SK-N-SH (cell line): ENCODE data around the gene MEF2C.

Experiments used
- CHD2 ChIP-seq: fragments of 150-350 bp; IDR thresholded peaks from 2 replicates; pipeline ENCODE4 v1.6.1; 2018; ENCODE audit warnings: low read length; ENCODE audit not compliant: partially characterized antibody
- ELF1 ChIP-seq: IDR thresholded peaks from 2 replicates; pipeline ENCODE4 v1.4.0; 2012
- EP300 ChIP-seq, 2 experiments: IDR thresholded peaks; 2 replicates each; pipeline versions ENCODE4 v1.4.0 to v1.6.1; 2012; ENCODE audit warnings: borderline replicate concordance in 1 of 2, low read depth in 1 of 2, low read length in 1 of 2
- EZH2phosphoT487 ChIP-seq: fragments of 200-600 bp; sonication (generic); IDR thresholded peaks from 2 replicates; pipeline ENCODE4 v1.6.1; 2017; ENCODE audit warnings: low read depth, mixed run types, mild to moderate bottlenecking, antibody characterized with exemption, moderate library complexity, borderline replicate concordance
- GABPA ChIP-seq: IDR thresholded peaks from 2 replicates; pipeline ENCODE4 v1.4.0; 2012; ENCODE audit warnings: low read depth, mild to moderate bottlenecking
- JUND ChIP-seq: IDR thresholded peaks from 2 replicates; pipeline ENCODE4 v1.4.0; 2012
- MAX ChIP-seq: IDR thresholded peaks from 2 replicates; pipeline ENCODE4 v1.4.0; 2012; ENCODE audit warnings: low read depth
- NRF1 ChIP-seq: IDR thresholded peaks from 2 replicates; pipeline ENCODE4 v1.6.1; 2012; ENCODE audit warnings: low read depth, mild to moderate bottlenecking, low read length
- POLR2AphosphoS5 ChIP-seq: IDR thresholded peaks from 2 replicates; pipeline ENCODE4 v1.6.1; 2012; ENCODE audit warnings: low read depth, low read length
- RAD21 ChIP-seq: IDR thresholded peaks from 2 replicates; pipeline ENCODE4 v1.6.1; 2012; ENCODE audit warnings: mild to moderate bottlenecking, low read length
- RFX5 ChIP-seq: IDR thresholded peaks from 2 replicates; pipeline ENCODE4 v1.6.1; 2012; ENCODE audit warnings: mild to moderate bottlenecking, improper control_type of control experiment, low read length
- TAF1 ChIP-seq: IDR thresholded peaks from 2 replicates; pipeline ENCODE4 v1.6.1; 2012; ENCODE audit warnings: low read depth, mild to moderate bottlenecking, low read length, moderate library complexity, borderline replicate concordance
- USF2 ChIP-seq: fragments of 150-350 bp; IDR thresholded peaks from 2 replicates; pipeline ENCODE4 v1.6.1; 2017; ENCODE audit warnings: antibody characterized with exemption, low read length, low read depth, borderline replicate concordance
- TF ChIP-seq, protein P1 (sequence below): fragments of 200-600 bp; sonication (generic); IDR thresholded peaks from 2 replicates; pipeline ENCODE4 v1.6.1; 2017; ENCODE audit warnings: antibody characterized with exemption, mild to moderate bottlenecking, moderate library complexity

GRCh38 chr5:88740604-88741185, 142.3 kb downstream of the MEF2C start:
- TF ChIP-seq EP300 (IDR thresholded peaks at IDR 0.05; ENCODE audit: borderline replicate concordance in 1 of 2, low read depth in 1 of 2, low read length in 1 of 2) (no peak), USF2 (no peak), RAD21 (no peak), POLR2AphosphoS5 (no peak), CHD2 (no peak), JUND (no peak), ELF1 (no peak), EZH2phosphoT487 (no peak), TAF1 (no peak), MAX (no peak), NRF1 (no peak), RFX5 (no peak), GABPA (no peak)
- TF ChIP-seq, protein P1, sequence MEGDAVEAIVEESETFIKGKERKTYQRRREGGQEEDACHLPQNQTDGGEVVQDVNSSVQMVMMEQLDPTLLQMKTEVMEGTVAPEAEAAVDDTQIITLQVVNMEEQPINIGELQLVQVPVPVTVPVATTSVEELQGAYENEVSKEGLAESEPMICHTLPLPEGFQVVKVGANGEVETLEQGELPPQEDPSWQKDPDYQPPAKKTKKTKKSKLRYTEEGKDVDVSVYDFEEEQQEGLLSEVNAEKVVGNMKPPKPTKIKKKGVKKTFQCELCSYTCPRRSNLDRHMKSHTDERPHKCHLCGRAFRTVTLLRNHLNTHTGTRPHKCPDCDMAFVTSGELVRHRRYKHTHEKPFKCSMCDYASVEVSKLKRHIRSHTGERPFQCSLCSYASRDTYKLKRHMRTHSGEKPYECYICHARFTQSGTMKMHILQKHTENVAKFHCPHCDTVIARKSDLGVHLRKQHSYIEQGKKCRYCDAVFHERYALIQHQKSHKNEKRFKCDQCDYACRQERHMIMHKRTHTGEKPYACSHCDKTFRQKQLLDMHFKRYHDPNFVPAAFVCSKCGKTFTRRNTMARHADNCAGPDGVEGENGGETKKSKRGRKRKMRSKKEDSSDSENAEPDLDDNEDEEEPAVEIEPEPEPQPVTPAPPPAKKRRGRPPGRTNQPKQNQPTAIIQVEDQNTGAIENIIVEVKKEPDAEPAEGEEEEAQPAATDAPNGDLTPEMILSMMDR, result no peak
